HG03039 (cell line): ENCODE data around the gene GPR42.
"Not testable (repeated sequence)": the region's sequence is repeated elsewhere in the genome, so short reads cannot be mapped to it uniquely, and the experiment has no call there.

Source experiments
- ATAC-seq: cut with Tn5 transposase; IDR thresholded peaks from one replicate; pipeline ENCODE4 v1.9.1; 2021; ENCODE audit warnings: mild to moderate bottlenecking, moderate library complexity; ENCODE audit not compliant: unreplicated experiment

Gene GPR42

GRCh38 chr19:35362261-35363000 lies 8.4 kb upstream of the GPR42 start:
- no peak for ATAC-seq

GRCh38 chr19:35363001-35363590 lies 7.8 kb upstream of the GPR42 start:
- no peak for ATAC-seq

- no peak for ATAC-seq
Measured at GRCh38 chr19:35363711-35364425, 7.0 kb upstream of the GPR42 start.

DNA sequence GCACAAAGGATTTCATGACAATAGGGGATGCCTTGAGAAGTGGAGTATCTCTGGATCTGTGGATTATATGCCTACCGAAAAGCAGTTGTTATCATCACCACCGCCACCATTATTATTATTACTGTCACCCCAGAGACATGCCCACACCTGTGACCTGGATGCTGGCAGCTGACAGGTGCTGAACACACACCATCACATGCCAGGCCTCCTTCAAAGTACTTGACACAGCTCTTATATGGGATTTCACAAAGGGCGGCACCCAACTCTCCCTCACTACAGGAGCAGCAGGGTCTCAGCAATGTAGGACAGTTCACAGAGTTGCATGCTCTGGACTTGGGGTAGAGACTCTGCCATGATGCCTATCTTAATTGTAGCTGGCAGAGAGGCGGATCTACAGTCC lies 5.6 kb upstream of the GPR42 start:
- ATAC-seq, result no peak

DNA sequence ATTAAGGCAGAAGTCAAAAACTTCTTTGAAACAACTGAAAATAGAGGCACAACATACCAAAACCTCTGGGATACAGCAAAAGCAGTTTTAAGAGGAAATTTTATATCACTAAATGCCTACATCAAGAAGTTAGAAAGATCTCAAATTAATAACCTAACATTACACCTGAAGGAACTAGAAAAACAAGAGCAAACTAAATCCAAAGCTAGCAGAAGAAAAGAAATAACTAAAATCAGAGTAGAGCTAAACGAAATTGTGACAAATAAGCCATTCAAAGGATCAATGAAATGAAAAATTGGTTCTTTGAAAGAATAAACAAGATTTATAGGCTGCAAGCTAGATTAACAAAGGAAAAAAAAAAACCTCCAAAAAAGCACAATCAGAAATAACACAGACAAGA lies 2.5 kb upstream of the GPR42 start:
- no peak for ATAC-seq

DNA sequence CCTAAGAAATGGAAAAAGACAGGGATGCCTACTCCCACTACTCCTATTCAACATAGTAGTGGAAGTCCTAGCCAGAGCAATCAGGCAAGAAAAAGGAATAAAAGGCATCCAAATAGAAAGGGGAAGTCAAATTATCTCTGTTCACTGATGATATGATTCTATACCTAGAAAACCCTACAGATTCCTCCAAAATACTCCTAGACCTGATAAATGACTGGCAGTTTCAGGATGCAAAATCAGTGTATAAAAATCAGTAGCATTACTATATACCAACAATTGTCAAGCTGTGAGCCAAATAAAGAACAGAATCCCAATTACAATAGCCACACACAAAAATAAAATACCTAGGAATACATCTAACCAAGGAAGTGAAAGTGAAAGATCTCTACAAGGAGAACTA lies 1.3 kb upstream of the GPR42 start:
- ATAC-seq, result no peak

GRCh38 chr19:35373492-35373891 lies 2.6 kb downstream of the GPR42 start:
- no peak for ATAC-seq

GRCh38 chr19:35374031-35374430 lies 3.2 kb downstream of the GPR42 start:
- ATAC-seq, result not testable (repeated sequence)

DNA sequence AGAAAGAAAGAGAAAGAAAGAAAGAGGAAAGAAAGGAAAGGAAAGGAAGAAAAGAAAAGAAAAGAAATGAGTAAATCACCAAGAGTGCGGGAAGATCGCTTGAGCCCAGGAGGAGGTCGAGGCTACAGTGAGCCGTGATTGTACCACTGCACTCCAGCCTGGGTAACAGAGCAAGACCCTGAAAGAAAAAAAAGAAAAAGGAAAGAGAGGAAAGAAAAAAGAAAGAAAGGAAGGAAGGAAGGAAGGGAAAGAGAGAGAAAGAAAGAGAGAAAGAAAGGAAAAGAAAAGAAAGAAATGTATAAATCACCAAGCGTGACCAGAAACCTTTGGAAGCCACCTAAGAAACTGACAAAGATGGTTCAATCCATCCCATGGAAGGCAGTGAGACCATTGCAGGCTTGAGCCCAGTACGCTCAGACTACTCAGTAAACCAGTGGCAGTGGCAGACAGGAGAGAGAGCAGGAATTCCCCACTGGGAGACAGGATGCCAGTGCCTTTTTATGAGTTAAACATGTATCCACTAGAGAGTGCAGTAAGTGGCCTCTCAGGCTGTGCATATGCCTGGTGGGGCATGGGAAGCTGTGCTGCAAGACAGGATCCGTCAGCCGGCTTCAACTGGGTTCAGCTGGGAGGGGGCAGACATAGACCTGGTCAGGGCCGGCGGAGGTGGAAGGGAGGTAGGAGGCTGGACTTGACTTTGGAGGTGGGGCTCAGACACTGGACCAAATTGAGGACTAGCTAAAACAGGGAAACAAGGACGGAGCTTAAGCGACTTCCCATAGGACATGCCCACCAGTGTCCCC lies 4.8 kb downstream of the GPR42 start:
- ATAC-seq, result no peak

DNA sequence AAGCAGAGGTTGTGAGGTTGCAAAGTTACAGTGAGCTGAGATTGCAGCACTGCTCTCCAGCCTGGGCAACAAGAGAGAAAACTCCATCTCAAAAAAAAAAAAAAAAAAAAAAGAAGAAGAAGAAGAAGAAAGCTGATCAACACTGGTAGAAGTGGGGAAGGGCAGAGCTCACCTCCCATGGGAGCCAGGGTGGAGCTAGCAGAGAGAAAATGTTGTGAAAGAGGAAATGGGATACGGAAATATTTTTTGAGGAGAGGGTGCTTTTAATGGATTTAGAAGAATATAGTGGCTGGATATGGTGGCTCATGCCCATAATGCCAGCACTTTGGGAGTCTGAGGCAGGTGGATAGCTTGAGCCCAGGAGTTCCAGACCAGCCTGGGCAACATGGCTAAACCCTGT lies 6.8 kb downstream of the GPR42 start:
- no peak for ATAC-seq

DNA sequence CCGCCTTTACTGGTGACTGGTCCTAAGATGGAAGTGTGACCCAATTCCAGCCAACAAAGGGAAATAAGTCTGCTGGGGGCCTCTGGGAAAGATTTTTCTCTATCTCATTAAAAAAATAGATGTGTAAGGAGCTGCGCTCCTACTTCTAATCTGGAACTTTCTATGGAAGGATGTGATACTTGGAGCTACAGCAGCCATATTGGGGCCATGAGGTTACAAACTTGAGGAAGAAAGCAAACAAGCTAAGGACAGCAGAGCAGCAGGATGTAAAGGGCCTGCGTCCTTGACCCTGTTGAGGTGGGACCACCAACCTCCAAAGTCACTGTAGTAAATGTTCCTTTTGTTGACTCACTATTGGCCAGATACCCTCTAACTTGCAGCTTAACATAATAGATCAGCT lies 7.5 kb downstream of the GPR42 start:
- ATAC-seq, result no peak

GRCh38 chr19:35379545-35379944 lies 8.7 kb downstream of the GPR42 start:
- ATAC-seq, result not testable (repeated sequence)

DNA sequence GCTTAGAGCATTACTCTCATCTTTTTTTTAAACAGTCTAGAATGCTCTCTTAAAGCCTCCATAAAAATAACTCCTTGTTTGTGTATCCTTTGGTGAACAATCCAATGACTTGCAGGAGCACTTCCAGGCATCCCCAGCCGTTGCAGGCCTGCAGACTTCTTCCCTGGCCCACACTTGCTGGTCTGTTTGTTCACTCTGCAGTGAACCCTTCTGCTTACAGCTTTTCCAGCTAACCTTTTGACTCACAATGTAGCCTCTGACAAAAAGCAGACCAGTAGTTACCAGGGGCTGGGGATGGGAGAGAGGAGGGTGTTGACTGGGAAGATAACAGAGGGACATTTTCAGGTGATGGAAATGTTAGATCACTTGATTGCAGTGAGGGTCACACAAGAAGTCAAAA lies 9.1 kb downstream of the GPR42 start:
- no peak for ATAC-seq

GRCh38 chr19:35380450-35381124 lies 9.7 kb downstream of the GPR42 start:
- no peak for ATAC-seq

- no peak for ATAC-seq
Measured at GRCh38 chr19:35381318-35381717, 10.4 kb downstream of the GPR42 start.

GRCh38 chr19:35381926-35382325 lies 11.1 kb downstream of the GPR42 start:
- no peak for ATAC-seq

DNA sequence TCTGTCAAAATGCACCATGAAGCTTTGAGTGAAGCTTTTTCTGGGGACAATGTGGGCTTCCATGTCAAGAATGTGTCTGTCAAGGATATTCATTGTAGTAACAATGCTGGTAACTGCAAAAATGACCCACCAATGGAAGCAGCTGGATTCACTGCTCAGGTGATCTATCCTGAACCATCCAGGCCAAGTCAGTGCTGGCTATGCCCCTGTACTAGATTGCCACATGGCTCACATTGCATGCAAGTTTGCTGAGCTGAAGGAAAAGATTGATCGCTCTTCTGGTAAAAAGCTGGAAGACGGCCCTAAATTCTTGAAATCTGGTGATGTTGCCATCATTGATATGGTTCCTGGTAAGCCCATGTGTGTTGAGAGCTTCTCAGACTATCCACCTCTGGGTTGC lies 12.7 kb downstream of the GPR42 start:
- ATAC-seq, result no peak

GRCh38 chr19:35388277-35389054 lies 17.6 kb downstream of the GPR42 start:
- ATAC-seq, result no peak

- ATAC-seq, result no peak
Measured at GRCh38 chr19:35389192-35389861, 18.5 kb downstream of the GPR42 start.
